Esophagus squamous epithelium (tissue), 5 donors: ENCODE results near the gene GPT2. TPM values are rescaled to one million over a fixed set of nuclear protein-coding genes. Genes with fewer than 3 reads are reported as not detected.

ENCODE experiments used
- DNase-seq: peaks from one replicate; lab custom pipeline; 2025; lab: John Stamatoyannopoulos, UW
- H3K27ac ChIP-seq, 4 donors: fragments of 200-600 bp; sonication (generic); one replicate each; pipeline ENCODE4 v1.5.1; 2016 to 2019; ENCODE audit warnings: mild to moderate bottlenecking in 1 of 4
- H3K27me3 ChIP-seq, 4 donors: fragments of 200-600 bp; sonication (generic); 1 replicate in 3 of 4; 2 replicates in 1 of 4; pipeline versions ENCODE4 v1.5.1 to v1.6.0; 2017 to 2021; ENCODE audit warnings: antibody characterized with exemption in 1 of 4
- H3K36me3 ChIP-seq, 3 donors: fragments of 200-600 bp; sonication (generic); one replicate each; pipeline ENCODE4 v1.5.1; 2016 to 2019
- H3K4me1 ChIP-seq, 3 donors: fragments of 200-600 bp; sonication (generic); one replicate each; pipeline ENCODE4 v1.5.1; 2017 to 2019
- H3K4me3 ChIP-seq, 4 donors: fragments of 200-600 bp; sonication (generic); 1 replicate in 3 of 4; 2 replicates in 1 of 4; pipeline ENCODE4 v1.5.1; 2016 to 2019; ENCODE audit warnings: mild to moderate bottlenecking in 2 of 4, moderate library complexity in 1 of 4
- H3K9me3 ChIP-seq, 3 donors: fragments of 200-600 bp; sonication (generic); one replicate each; pipeline ENCODE4 v1.5.1; 2016 to 2019
- CTCF ChIP-seq, 6 experiments: fragments of 450-650 bp in 4 of 6; fragments of 200-600 bp in 2 of 6; sonication (generic) in 2 of 6; IDR thresholded peaks; one replicate each; pipeline ENCODE4 v1.5.1; 2016 to 2019; ENCODE audit warnings: antibody characterized with exemption in 6 of 6, mild to moderate bottlenecking in 4 of 6, moderate library complexity in 4 of 6
- POLR2A ChIP-seq, 4 donors: fragments of 450-650 bp; IDR thresholded peaks; one replicate each; pipeline ENCODE4 v1.6.1; 2017; ENCODE audit warnings: antibody characterized with exemption in 4 of 4, mild to moderate bottlenecking in 4 of 4, moderate library complexity in 3 of 4
- WGBS, 2 donors: methylation state at CpG; one replicate each; pipeline ENCODE4 v1.1.5; 2018; 5-methylcytosine and 5-hydroxymethylcytosine counted together
- intact Hi-C: fragments of 100-400 bp; cut with DNase I; formaldehyde crosslinking; loops from one replicate; pipeline ENCODE4 v1.15.0; 2022
- total RNA-seq, 4 donors: library from RNA; depleted of rRNA; stranded (reverse); fragments of >200 nt; gene quantifications; one replicate each; pipeline ENCODE4 v1.1.0, GENCODE V29; 2016
- donor health status: DM: yes; HTN: yes; CAD: no.

GPT2 gene
- total RNA-seq, 4 donors from 2014 or later: 43.3 to 113 (median 77.2) TPM

GRCh38 chr16:46855389-46855788 lies 28.8 kb upstream of the GPT2 start:
- Histone ChIP-seq H3K27ac (no peak overlapping the region), H3K4me1 (peaks cover 0 to 54% (median 4%) of the 10 kb centered on the region in 3 donors), H3K27me3 (no peaks in the 10 kb centered on the region), H3K36me3 (no peaks in the 10 kb centered on the region), H3K4me3 (no peak overlapping the region), H3K9me3 (no peaks in the 10 kb centered on the region)
- intact Hi-C loops: loop anchor here (2.0 kb wide), 1 partner anchor 53 kb away; no protein-coding TSS in a partner anchor
- no peak for TF ChIP-seq POLR2A (IDR thresholded peaks at IDR 0.05)
- TF ChIP-seq CTCF (IDR thresholded peaks at IDR 0.05): no peak
- no peak for DNase-seq
- WGBS, 2 donors: 84 to 90% methylated on average over 4 of the region's 4 CpGs

- intact Hi-C loops: no loop called here
- H3K4me3 ChIP-seq: no peak overlapping the region
- DNase-seq: no peak
- H3K9me3 ChIP-seq: no peaks in the 10 kb centered on the region
- peak overlapping the region in 3 of 4 donors; percentile 73 to 87 (median 87) for H3K27ac ChIP-seq
- TF ChIP-seq POLR2A (IDR thresholded peaks at IDR 0.05) (no peak), CTCF (IDR thresholded peaks at IDR 0.05) (peak in 5 of 6 experiments; percentile 27 to 58 (median 43))
- H3K36me3 ChIP-seq: no peaks in the 10 kb centered on the region
- 39 to 41% methylated on average over 6 of the region's 6 CpGs for WGBS, 2 donors
- no peaks in the 10 kb centered on the region for H3K27me3 ChIP-seq
- H3K4me1 ChIP-seq: peaks cover 0 to 60% (median 6%) of the 10 kb centered on the region in 3 donors
Measured at GRCh38 chr16:46857368-46857945, 26.7 kb upstream of the GPT2 start.

GRCh38 chr16:46858151-46858550 lies 26.0 kb upstream of the GPT2 start:
- no peaks in the 10 kb centered on the region for H3K27me3 ChIP-seq
- H3K9me3 ChIP-seq: no peaks in the 10 kb centered on the region
- intact Hi-C loops: no loop called here
- WGBS, 2 donors: 92 to 96% methylated on average over 6 of the region's 6 CpGs
- no peak overlapping the region for H3K4me3 ChIP-seq
- TF ChIP-seq CTCF (IDR thresholded peaks at IDR 0.05): no peak
- peaks cover 0 to 56% (median 6%) of the 10 kb centered on the region in 3 donors for H3K4me1 ChIP-seq
- H3K27ac ChIP-seq: peak overlapping the region in 3 of 4 donors; percentile 73 to 87 (median 87)
- no peaks in the 10 kb centered on the region for H3K36me3 ChIP-seq
- no peak for DNase-seq

- 27 to 58% methylated on average over 3 of the region's 5 CpGs for WGBS, 2 donors
- H3K27me3 ChIP-seq: no peaks in the 10 kb centered on the region
- peaks cover 0 to 57% (median 6%) of the 10 kb centered on the region in 3 donors for H3K4me1 ChIP-seq
- H3K4me3 ChIP-seq: no peak overlapping the region
- TF ChIP-seq POLR2A (IDR thresholded peaks at IDR 0.05): no peak
- TF ChIP-seq CTCF (IDR thresholded peaks at IDR 0.05): no peak
- no peaks in the 10 kb centered on the region for H3K9me3 ChIP-seq
- intact Hi-C loops: no loop called here
- peak overlapping the region; percentile 57 to 87 (median 80) for H3K27ac ChIP-seq
- no peaks in the 10 kb centered on the region for H3K36me3 ChIP-seq
- no peak for DNase-seq
Measured at GRCh38 chr16:46859719-46860152, 24.4 kb upstream of the GPT2 start.

- no peak for TF ChIP-seq CTCF (IDR thresholded peaks at IDR 0.05)
- no peak for TF ChIP-seq POLR2A (IDR thresholded peaks at IDR 0.05)
- no peak for DNase-seq
- peak overlapping the region in 3 of 4 donors; percentile 71 to 83 (median 80) for H3K27ac ChIP-seq
- no peaks in the 10 kb centered on the region for H3K9me3 ChIP-seq
- 89 to 94% methylated on average over 16 of the region's 16 CpGs for WGBS, 2 donors
- no peak overlapping the region for H3K4me3 ChIP-seq
- intact Hi-C loops: no loop called here
- H3K4me1 ChIP-seq: peaks cover 0 to 51% (median 6%) of the 10 kb centered on the region in 3 donors
- H3K36me3 ChIP-seq: no peaks in the 10 kb centered on the region
- H3K27me3 ChIP-seq: no peaks in the 10 kb centered on the region
Measured at GRCh38 chr16:46862555-46863447, 21.4 kb upstream of the GPT2 start.
